Cardiac fibroblast (primary cell): ENCODE data around the gene SCN8A.

Experiments
- DNase-seq, 2 donors: peaks; one replicate each; pipeline versions ENCODE4 v3.0.0 to v3.0.0-alpha.2; 2010; ENCODE audit warnings: low read depth in 2 of 2
- H3K4me3 ChIP-seq, 2 donors: replicated peaks in 1 of 2; 1 replicate in 1 of 2; 2 replicates in 1 of 2; pipeline ENCODE4 v1.5.1; 2011; ENCODE audit warnings: low read depth in 2 of 2, low read length in 2 of 2, mild to moderate bottlenecking in 2 of 2, moderate library complexity in 1 of 2
- TF ChIP-seq, protein P1 (sequence below): IDR thresholded peaks from one replicate; pipeline ENCODE4 v1.5.1; 2011; ENCODE audit warnings: low read depth, mild to moderate bottlenecking, low read length, inconsistent platforms

SCN8A gene

GRCh38 chr12:51625370-51625769 lies 34.3 kb downstream of the SCN8A start:
- no peak for DNase-seq
- no peak overlapping the region for H3K4me3 ChIP-seq
- TF ChIP-seq, protein P1, sequence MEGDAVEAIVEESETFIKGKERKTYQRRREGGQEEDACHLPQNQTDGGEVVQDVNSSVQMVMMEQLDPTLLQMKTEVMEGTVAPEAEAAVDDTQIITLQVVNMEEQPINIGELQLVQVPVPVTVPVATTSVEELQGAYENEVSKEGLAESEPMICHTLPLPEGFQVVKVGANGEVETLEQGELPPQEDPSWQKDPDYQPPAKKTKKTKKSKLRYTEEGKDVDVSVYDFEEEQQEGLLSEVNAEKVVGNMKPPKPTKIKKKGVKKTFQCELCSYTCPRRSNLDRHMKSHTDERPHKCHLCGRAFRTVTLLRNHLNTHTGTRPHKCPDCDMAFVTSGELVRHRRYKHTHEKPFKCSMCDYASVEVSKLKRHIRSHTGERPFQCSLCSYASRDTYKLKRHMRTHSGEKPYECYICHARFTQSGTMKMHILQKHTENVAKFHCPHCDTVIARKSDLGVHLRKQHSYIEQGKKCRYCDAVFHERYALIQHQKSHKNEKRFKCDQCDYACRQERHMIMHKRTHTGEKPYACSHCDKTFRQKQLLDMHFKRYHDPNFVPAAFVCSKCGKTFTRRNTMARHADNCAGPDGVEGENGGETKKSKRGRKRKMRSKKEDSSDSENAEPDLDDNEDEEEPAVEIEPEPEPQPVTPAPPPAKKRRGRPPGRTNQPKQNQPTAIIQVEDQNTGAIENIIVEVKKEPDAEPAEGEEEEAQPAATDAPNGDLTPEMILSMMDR = no peak

DNA sequence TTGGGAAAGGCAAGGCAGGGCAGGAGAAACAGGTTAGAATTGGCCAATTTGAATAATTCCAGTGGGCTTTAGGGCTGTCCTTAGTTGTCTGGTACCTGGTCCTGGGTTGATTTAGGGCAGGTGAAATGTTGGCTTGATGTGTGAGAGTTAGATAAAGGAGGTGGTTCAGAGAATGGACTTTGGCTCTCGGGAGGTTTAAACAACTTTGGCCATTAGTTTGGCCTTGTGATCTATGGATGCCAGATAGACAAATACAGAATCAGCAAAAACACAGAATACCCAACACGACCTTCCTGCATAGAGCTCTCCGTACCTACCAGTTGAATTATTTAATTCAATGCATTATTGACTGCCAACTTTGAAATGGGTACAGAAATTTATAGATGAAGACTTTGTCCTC lies 35.1 kb downstream of the SCN8A start:
- DNase-seq = no peak
- no peak overlapping the region for H3K4me3 ChIP-seq
- TF ChIP-seq, protein P1 = no peak

- no peak for DNase-seq
- TF ChIP-seq, protein P1 = no peak
- H3K4me3 ChIP-seq = no peak overlapping the region
These were observed 35.6 kb downstream of the SCN8A start for GRCh38 chr12:51626629-51627028.

- TF ChIP-seq, protein P1 = no peak
- no peak for DNase-seq
- H3K4me3 ChIP-seq = no peak overlapping the region
These were observed 39.3 kb downstream of the SCN8A start for GRCh38 chr12:51630256-51630880.

GRCh38 chr12:51630986-51631385 lies 40.0 kb downstream of the SCN8A start:
- H3K4me3 ChIP-seq = no peak overlapping the region
- DNase-seq = no peak
- TF ChIP-seq, protein P1 = no peak

DNA sequence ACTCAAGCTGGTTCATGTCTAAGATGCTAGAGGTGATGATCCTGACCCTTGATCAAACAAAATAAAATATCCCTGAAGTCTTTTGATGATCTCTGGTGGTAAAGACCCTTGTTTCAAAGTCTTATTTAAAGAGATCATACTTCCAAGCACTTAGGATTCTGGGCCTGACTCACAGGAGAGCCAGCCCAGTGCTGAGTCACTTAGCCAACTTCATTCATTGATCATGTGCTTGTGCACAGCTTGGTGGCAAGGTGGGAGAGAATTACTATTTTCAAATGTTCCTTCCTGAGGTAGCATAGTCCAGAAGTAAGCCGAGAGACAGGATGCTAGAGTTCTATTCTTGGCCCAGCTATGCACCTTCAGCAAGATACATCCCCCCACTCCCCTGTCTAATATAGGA lies 40.6 kb downstream of the SCN8A start:
- H3K4me3 ChIP-seq = no peak overlapping the region
- TF ChIP-seq, protein P1 = no peak
- DNase-seq = peak; percentile 7 to 59

DNA sequence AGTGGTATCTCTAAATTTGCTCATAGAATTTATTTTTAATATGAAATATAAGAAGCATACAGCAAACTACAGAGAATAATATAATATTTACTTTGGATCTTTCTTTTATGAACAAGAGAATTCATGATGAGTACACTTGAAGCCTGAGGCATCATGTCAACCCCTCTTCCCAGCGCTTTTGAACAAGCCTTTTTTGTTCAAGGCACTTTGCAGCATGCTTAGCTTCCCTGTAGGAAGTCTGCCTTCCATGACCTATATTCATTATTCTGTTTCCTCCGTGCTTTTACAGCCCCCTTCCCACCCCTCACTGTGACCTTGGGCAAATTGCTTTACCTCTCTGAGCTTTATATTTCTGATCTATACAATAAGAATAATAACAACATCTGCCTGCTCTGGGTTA lies 41.6 kb downstream of the SCN8A start:
- TF ChIP-seq, protein P1 = no peak
- H3K4me3 ChIP-seq = no peak overlapping the region
- DNase-seq = no peak
